Brain microvascular endothelial cell (primary cell): ENCODE measurements around the gene HACD2.
A peak's percentile ranks its signal among the peaks of the same experiment; 100 is the strongest.
"Not testable (repeated sequence)": the region's sequence is repeated elsewhere in the genome, so short reads cannot be mapped to it uniquely, and the experiment has no call there.

ENCODE experiments used
- DNase-seq: peaks from one replicate; pipeline ENCODE4 v3.0.0-alpha.2; 2020
- H3K27ac ChIP-seq: fragments of 250-450 bp; sonication (Bioruptor Pico); 2 replicates; pipeline ENCODE4 v1.5.1; 2020; ENCODE audit warnings: mild to moderate bottlenecking, moderate library complexity
- H3K27me3 ChIP-seq: fragments of 250-450 bp; sonication (Bioruptor Pico); replicated peaks from 2 replicates; pipeline ENCODE4 v1.5.1; 2020; ENCODE audit warnings: mild to moderate bottlenecking
- H3K36me3 ChIP-seq: fragments of 250-450 bp; sonication (Bioruptor Pico); replicated peaks from 2 replicates; pipeline ENCODE4 v1.5.1; 2020; ENCODE audit warnings: mild to moderate bottlenecking
- H3K4me3 ChIP-seq: 2 replicates; pipeline ENCODE4 v1.5.1; 2011; ENCODE audit warnings: low read depth, mild to moderate bottlenecking, control low read depth, low read length, moderate library complexity
- in situ Hi-C: cut with HindIII; loops from 2 replicates; pipeline ENCODE4 v1.10.0; 2017; ENCODE audit warnings: low sequenced_read_pairs, low pct_ligation_motif_present
- TF ChIP-seq, protein P1 (sequence below): IDR thresholded peaks from 2 replicates; pipeline ENCODE4 v1.5.1; 2011; ENCODE audit warnings: low read depth, mild to moderate bottlenecking, moderate library complexity, low read length, control low read depth, inconsistent platforms; ENCODE audit errors: missing control alignments

Gene HACD2

DNA sequence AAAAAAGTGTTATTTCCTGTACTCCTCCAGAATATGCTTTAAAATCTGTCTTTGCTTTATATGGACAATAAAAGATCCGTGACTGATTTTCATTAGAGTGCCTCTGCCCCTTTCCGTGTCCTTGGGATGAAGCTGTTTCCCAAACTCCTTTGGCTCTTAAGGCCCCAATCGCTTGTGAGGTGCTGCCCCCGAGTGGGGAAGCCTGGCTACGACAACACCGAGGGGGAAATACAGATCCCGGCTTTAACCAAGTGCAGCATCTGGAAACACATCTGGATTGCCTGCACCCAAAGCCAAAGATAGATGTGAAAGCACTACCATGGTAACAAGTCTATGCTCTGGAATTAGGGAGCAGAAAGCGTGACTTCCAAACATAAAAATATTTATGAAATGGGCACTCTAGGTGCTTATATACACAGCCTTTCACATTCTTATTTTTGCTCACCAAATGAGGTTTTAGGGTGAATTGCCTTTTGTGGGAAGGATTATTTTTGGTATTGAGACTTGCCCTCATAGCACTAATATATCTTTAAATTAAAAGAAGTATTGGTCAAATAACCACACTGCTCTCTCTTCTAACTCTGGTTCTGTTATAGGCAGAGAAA, 95.4 kb downstream of the HACD2 start:
- TF ChIP-seq, protein P1, sequence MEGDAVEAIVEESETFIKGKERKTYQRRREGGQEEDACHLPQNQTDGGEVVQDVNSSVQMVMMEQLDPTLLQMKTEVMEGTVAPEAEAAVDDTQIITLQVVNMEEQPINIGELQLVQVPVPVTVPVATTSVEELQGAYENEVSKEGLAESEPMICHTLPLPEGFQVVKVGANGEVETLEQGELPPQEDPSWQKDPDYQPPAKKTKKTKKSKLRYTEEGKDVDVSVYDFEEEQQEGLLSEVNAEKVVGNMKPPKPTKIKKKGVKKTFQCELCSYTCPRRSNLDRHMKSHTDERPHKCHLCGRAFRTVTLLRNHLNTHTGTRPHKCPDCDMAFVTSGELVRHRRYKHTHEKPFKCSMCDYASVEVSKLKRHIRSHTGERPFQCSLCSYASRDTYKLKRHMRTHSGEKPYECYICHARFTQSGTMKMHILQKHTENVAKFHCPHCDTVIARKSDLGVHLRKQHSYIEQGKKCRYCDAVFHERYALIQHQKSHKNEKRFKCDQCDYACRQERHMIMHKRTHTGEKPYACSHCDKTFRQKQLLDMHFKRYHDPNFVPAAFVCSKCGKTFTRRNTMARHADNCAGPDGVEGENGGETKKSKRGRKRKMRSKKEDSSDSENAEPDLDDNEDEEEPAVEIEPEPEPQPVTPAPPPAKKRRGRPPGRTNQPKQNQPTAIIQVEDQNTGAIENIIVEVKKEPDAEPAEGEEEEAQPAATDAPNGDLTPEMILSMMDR = peak; percentile 96
- in situ Hi-C loops = no loop called here
- Histone ChIP-seq H3K4me3 (no peak overlapping the region), H3K27me3 (no peaks in the 10 kb centered on the region), H3K27ac (no peak overlapping the region), H3K36me3 (no peaks in the 10 kb centered on the region)
- peak; percentile 52 for DNase-seq

DNA sequence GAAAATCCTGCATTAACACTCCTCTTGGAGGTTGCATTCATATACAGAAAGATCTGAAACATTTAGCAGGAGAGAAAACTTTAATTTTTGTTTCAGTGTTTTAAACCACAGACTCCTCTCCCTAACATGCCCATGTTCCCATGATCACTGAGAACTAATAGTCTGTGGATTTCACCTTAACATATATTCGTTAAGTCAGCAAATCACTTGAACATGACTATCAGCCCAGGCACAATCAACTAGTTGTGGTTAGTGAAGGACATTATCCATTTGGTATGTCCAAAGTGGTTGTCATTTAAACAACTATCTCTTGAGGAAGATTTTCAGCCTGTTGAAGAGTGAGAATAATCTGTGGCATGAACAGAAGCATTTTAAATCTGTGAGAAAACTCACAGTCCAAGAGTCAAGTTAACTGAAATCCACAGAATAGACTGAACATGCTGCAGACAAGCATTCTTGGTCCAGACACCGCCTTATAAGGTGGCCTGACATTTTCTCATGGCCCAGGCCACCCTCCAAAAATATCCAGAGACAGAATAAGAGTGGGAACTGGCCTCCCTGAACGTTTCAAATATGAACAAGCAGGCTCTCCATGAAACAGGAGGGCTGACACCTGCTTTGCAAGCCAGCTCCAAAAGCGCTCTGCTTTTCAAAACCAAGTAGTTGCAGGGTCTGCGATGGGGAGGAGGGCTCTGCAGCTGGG, 96.1 kb downstream of the HACD2 start:
- H3K4me3 ChIP-seq = no peak overlapping the region
- in situ Hi-C loops = no loop called here
- no peak for DNase-seq
- TF ChIP-seq, protein P1 = no peak
- H3K27ac ChIP-seq = no peak overlapping the region
- H3K27me3 ChIP-seq = no peaks in the 10 kb centered on the region
- H3K36me3 ChIP-seq = no peaks in the 10 kb centered on the region

DNA sequence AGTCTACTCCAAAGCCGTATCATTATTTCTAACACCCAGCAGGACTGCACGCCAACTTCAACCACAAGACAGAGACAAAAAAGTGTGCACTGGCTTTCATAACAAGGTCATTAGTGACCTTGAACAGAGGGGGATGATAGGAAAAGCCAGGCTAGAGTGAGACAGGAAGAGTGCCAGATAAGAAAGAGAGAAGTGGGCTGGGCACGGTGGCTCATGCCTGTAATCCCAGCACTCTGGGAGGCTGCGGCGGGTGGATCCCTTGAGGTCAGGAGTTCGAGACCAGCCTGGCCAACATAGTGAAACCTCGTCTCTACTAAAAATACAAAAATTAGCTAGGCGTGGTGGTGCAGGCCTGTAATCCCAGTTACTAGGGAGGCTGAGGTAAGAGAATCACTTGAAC, 97.8 kb downstream of the HACD2 start:
- in situ Hi-C loops = not testable (repeated sequence)

DNA sequence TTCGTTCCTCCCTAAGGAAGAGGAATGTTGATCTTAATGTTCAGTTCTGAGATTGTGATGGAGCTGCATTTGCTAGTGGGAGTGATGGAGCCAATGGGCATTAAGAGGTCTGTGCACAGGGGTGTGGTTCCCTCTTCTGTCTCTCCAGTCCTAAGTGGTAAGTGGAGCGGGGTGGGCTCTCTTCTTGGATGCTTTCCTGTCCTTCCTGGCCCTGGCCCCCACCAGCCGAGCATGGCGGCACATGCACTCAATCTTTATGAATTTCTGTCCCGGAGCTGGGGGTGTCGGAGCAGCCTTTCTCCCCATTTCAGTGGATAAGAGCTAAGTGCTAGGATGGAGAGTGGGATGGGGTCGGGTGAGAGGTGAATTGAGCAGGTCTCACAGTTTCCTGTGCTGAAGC, 98.4 kb downstream of the HACD2 start:
- Histone ChIP-seq H3K27me3 (no peaks in the 10 kb centered on the region), H3K36me3 (no peaks in the 10 kb centered on the region), H3K4me3 (no peak overlapping the region), H3K27ac (no peak overlapping the region)
- TF ChIP-seq, protein P1 = no peak
- no peak for DNase-seq
- in situ Hi-C loops = no loop called here

More for the DNA sequence above, 97.8 kb downstream of the HACD2 start:
- not testable (repeated sequence) for H3K27me3 ChIP-seq, H3K27ac ChIP-seq, H3K4me3 ChIP-seq, H3K36me3 ChIP-seq, DNase-seq

DNA sequence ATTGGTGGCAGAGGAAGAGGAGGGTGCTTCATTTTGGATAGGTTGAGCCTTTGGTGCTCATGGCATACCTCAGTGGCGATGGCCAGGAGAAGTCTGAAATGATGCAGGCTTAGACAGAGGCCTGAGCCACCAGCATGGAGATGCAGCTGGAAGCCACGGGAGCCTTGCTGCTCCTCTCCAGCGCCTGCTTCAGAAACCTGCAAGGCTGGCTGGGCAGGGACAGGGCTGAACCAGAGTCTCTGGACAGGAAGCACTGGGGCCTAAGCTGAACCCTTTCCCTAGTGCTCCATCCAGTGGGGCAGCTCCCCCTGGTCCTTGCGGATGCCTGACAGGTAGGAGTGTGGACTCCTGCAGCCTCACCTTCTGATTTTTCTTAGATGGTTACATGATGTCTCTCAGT, 99.3 kb downstream of the HACD2 start:
- DNase-seq = no peak
- Histone ChIP-seq H3K27me3 (no peaks in the 10 kb centered on the region), H3K36me3 (no peaks in the 10 kb centered on the region), H3K27ac (no peak overlapping the region), H3K4me3 (no peak overlapping the region)
- TF ChIP-seq, protein P1 = no peak
- in situ Hi-C loops = no loop called here

DNA sequence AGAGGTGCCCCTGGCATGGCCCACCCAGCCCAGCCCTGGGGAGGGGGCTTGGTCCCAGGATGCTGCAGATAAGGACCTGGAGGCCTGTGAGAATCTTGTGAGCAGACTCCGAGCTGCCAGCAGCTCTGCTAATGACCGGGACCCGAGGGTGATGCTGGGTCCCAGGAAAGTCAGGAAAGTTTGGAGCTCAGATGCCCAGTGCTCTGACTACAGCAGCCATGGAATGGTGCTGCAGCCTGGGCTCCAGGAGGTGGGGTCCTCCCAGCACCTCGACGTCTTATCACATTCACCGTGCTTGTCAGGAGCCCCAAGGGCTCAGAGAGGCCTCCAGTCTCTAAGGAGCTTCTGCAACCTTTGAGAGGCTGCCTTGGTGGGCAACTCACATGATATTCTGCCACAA, 101.7 kb downstream of the HACD2 start:
- TF ChIP-seq, protein P1 = no peak
- no peak for DNase-seq
- H3K36me3 ChIP-seq = no peaks in the 10 kb centered on the region
- H3K27ac ChIP-seq = no peak overlapping the region
- H3K4me3 ChIP-seq = no peak overlapping the region
- in situ Hi-C loops = no loop called here
- peaks cover 5% of the 10 kb centered on the region for H3K27me3 ChIP-seq
